ENCODE measurements around the gene ABCC4.
"Not testable (repeated sequence)": the region's sequence is repeated elsewhere in the genome, so short reads cannot be mapped to it uniquely, and the experiment has no call there.

The ABCC4 gene

DNA sequence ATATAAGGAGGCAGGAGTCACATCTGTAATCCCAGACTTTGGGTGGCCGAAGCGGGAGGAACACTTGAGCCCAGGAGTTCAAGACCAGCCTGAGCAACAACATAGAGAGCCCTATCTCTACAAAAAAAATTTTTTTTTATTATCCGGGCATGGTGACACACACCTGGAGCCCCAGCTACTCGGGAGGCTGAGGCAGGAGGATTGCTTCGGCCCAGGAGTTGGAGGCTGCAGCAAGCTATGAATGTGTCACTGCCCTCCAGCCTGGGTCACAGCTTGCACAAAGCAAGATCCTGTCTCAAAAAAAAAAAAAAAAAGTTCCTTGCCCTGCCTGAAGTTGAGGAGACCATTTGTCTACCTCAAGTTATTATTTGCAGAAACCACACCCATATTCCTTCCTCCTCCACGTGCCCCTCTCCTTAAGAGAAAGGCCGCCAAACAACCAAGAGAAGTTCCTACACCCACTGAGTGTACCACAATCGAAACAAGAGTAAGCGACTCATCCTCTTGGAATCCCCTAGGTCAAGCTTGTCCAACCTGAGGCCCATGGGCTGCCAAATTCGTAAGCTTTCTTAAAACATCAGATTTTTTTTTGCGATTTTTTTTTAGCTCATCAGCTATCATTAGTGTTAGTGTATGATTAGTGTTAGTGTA is 2.2 kb downstream of the ABCC4 start:
- no peak for DNase-seq (ENCODE audit: low spot score)

DNA sequence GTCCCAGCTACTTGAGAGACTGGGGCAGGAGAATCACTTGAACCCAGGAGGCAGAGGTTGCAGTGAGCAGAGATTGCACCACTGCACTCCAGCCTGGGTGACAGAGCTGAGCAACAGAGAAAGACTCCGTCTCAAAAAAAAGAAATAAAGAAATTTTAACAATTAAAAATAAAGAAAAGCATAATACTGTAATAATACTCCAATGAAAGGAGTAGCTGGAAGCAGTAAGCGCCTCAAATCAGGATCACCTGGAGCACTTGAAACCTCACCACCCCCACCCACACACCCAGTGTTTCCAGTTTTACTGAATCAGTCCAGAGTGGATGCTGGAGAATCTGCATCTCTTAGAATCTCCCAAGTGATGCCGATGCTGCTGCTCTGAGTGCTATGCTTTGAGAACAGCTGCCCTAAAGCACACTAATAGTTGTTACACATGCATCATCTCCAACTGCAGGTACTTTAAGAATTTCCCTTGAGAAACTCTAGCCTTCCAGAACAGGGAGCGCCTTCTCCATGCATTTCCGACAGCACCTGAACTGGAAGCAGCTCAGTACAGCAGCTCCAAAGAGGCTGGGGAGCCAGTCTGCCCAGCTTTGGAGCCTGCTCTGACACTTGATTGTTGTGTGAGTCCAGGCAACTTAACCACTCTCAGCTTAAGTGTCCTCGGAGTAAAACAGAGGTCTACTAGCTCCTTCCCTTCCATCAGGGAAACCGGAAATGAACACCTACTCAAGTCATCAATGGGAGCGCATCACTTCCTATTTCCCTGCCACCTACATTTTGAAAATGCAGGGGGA is 2.9 kb downstream of the ABCC4 start:
- no peak for DNase-seq (ENCODE audit: low spot score)

DNA sequence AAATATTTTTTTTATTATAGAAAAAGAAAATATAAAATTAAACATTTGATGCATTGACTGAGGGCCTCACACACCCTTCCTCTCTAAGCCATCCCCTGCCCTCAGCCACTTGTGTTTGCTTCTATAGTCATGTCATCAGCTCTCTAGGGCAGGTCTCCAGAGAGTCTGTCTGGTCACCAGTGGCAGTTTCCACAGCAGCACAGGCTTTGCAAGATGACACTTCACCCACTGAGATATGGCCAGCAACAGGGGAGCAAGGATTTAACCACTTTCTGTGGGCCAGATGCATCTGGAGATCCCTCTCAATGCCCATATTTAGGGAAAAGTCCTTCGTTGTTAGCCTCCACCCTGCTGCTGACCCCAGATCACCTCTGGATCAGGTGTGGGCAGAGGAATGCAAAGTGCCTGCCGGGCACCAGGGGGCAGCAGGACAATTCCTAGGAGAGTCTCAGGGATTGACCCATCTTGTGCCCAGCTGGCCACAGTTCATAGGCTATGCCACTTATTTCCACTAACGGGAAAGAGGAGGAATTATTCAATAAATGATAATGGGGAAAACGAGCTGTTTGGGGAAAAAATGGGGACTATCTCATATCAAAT is 4.8 kb downstream of the ABCC4 start:
- DNase-seq (ENCODE audit: low spot score) = no peak

DNA sequence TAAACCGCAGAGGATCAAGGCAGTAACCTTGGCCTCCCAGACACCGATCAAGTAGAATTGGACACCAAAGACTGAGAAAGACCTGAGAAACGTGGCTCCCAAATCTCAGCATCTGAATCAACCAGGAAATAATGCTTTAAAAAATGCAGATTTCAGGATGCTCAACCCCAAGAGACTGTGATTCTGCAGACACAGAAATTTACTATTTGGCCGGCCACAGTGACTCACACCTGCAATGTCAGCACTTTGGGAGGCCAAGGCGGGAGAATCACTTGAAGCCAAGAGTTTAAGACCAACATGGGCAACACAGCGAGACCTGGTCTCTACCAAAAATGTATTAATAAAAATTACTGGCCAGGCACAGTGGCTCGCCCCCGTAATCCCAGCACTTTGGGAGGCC is 6.2 kb downstream of the ABCC4 start:
- no peak for DNase-seq (ENCODE audit: low spot score)

DNA sequence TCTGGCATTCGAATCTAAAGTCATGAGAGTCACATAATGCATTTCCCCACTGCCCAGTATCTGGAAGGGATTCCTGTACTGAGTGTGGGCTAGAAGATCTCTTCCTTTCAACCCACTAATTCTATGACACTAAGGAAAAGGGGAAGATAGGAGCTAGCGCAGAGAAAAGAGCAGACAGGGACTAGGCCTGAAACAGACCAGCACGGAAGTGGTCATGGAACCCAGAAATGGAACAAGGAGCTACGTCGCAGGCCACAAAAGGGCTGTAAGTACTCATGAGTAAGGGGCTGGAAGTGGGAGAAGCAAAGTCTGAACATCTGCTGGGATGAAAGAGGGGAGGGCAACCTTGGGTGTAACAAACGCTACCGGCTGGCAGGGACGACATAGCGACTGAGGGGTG is 8.6 kb downstream of the ABCC4 start:
- DNase-seq (ENCODE audit: low spot score) = no peak

DNA sequence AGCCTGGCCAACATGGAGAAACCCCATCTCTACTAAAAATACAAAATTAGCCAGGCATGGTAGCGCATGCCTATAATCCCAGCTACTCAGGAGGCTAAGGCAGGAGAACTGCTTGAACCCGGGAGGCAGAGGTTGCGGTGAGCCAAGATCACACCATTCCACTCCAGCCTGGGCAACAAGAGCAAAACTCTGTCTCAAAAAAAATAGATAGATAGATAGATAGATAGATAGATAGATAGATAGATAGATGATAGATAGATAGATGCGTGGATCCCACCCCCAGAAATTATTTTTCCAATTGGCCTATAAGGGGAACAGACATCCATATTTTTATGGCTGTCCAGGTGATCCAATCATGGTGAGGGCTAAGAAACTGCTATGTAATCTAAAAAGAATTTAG is 11.3 kb downstream of the ABCC4 start:
- not testable (repeated sequence) for DNase-seq (ENCODE audit: low spot score)

DNA sequence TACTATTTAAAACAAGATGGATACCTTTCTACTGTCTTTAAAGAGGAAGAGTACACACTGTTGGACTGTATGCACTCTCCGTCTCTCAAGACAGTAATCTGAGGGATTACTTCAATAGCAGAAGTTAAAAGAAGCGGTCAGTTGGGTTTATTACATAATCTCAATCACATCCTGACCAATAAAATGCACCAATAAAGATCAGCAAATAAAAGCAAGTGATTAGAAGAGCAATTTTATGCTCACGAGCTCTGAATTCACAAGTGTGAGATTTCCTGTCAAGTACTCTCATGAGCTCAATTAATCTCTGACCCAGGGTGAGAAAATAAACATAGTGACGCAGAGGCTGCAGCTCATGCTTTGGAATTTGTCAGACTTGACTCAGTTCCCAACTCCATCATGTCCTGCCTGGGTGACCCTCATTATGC is 12.2 kb downstream of the ABCC4 start:
- no peak for DNase-seq (ENCODE audit: low spot score)

DNA sequence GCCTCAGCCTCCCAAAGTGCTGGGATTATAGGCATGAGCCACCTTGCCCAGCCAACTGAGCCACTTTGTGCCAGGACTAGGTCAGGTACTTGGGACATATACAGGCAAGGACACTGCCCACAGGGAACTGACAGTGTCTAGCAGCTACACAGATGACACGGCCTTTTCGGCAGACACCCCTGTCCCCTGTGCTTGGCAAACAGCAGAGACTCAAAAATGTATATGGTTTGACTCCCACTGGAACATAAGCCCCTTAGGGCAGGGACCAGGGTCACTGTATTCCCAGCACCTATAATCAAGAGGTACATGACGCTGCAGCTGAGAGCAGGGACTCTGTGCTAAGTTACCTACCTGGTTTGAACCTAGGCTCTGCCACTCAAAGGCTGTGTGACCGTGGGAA is 16.8 kb downstream of the ABCC4 start:
- DNase-seq (ENCODE audit: low spot score) = no peak

DNA sequence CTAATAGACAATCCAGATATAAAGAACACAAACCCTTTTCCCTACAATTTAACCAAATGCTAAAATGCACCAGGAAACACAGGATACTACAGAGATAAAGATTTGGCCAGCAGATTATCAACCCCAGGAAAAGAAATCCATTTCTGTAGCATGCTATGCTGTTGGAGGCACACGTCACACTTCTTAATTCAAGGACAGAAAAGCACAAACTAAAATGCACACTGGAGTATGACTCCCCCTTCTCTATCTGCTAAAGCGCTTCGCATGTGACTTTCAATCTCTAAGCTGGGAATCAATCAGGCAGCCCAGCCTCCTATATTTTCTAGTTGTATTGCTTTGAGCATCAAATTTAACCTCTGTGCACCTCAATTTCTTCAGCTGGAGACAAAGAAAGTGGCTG is 22.2 kb downstream of the ABCC4 start:
- DNase-seq (ENCODE audit: low spot score) = no peak

DNA sequence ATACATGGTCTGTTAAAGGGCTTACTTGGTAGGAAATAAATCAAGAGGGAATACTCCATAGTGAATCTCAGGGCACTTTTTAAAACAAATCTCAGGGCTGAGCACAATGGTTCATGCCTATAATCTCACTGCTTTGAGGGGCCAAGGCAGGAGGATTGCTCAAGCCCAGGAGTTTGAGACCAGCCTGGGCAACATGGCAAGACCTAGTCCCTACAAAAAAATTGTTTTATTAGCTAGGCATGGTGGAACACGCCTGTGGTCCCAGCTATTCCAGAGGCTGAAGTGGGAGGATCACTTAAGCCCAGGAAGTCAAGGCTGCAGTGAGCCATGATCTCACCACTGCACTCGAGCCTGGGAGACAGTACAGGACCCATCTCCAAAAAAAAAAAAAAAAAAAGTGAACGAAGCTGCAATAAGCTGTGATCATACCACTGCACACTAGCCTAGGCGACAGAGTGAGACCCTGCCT is 25.2 kb downstream of the ABCC4 start:
- no peak for DNase-seq (ENCODE audit: low spot score)

DNA sequence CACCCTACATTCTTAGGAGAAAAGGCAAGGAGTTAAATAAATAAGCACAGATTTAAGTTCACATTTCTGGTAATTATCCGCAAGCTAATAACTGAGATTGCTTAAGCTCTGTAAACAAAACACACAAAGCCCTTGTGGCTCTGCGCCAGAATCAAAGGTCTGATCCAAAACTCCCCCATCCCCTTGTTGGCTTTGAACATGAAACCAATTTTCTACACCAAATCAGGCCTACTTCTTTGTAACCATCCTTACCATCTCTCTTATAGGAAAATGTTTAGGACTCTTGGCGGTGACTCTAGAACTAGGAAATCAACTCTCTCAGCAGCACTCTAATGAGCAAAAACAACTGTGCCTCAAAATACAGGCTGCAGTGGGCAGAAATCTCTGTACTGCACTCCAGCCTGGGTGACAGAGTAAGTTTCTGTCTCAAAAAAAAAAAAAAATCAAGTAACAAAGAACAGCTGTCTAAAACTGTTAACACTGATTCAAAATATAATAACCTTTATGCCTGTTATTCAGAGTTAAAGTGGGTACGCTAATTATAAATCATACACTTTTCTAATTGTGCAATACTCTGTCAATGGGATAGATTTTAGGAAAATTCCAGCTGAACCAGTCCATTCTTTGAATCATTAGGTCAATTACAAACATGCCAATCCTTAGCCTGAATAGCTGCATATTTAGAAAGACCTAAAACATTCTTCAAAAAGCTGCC is 25.8 kb downstream of the ABCC4 start:
- DNase-seq (ENCODE audit: low spot score) = no peak

DNA sequence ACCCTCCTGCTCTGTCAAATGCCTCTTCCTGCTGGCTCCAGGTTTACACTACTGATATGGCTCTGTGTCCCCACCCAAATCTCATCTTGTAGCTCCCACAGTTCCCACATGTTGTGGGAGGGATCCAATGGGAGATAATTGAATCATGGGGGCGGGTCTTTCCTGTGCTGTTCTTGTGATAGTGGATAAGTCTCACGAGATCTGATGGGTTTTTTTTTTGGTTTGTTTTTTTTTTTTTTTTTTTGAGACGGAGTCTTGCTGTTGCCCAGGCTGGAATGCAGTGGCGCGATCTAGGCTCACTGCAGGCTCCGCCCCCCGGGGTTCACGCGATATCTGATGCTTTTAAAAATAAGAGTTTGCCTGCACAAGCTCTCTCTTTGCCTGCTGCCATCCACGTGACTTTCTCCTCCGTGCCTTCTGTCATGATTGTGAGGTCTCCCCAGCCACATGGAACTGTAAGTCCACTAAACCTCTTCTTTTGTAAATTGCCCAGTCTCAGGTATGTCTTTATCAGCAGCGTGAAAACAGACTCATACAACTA is 27.6 kb downstream of the ABCC4 start:
- DNase-seq (ENCODE audit: low spot score) = not testable (repeated sequence)

DNA sequence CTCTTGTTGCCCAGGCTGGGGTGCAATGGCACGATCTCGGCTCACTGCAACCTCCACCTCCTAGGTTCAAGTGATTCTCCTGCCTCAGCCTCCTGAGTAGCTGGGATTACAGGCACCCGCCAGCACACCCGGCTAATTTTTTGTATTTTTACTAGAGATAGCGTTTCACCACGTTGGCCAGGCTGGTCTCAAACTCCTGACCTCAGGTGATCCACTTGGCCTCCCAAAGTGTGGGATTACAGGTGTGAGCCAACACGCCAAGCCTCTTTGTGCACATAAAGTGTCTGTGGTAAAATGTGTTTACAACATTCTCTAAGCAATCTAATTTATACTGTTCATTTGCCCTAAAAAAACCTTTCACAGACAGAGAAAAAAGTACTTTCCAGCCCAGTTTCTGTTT is 29.2 kb downstream of the ABCC4 start:
- DNase-seq (ENCODE audit: low spot score) = not testable (repeated sequence)

DNA sequence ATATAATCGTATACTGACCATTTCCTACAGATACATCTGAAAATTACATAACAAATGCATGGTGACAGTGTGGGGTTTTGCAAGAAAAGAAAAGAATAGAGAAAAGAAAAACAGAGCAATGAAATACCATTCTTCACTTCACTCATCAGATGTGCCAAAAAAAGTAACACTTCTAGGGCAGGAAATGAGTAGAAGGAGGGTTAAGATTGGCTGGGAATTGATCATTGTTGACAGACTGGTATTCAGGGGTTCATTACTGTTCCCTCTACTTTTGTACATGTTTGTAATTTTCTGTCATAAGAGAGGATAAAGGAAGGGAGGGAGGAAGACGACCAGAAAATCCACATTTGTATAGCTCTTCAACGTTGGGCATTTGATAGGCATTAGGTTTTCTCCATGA is 31.5 kb downstream of the ABCC4 start:
- DNase-seq (ENCODE audit: low spot score) = no peak

DNA sequence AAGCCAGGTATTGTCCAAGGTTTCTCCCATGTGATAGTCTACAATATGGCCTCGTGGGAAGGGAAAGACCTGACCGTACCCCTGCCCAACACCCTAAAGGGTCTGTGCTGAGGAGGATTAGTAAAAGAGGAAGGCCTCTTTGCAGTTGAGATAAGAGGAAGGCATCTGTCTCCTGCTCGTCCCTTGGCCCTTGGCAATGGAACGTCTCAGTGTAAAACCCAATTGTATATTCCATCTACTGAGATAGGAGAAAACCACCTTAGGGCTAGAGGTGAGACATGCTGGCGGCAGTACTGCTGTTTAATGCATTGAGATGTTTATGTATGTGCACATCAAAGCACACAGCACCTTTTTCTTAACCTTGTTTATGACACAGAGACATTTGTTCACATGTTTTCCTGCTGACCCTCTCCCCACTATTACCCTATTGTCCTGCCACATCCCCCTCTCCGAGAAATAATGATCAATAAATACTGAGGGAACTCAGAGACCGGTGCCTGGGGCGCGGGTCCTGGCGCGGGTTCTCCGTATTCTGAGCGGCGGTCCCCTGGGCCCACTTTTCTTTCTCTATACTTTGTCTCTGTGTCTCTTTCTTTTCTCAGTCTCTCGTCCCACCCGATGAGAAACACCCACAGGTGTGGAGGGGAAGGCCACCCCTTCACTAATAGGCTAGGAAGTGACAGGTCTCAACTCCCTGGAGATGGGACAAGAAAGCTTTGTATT is 32.7 kb downstream of the ABCC4 start:
- not testable (repeated sequence) for DNase-seq (ENCODE audit: low spot score)

DNA sequence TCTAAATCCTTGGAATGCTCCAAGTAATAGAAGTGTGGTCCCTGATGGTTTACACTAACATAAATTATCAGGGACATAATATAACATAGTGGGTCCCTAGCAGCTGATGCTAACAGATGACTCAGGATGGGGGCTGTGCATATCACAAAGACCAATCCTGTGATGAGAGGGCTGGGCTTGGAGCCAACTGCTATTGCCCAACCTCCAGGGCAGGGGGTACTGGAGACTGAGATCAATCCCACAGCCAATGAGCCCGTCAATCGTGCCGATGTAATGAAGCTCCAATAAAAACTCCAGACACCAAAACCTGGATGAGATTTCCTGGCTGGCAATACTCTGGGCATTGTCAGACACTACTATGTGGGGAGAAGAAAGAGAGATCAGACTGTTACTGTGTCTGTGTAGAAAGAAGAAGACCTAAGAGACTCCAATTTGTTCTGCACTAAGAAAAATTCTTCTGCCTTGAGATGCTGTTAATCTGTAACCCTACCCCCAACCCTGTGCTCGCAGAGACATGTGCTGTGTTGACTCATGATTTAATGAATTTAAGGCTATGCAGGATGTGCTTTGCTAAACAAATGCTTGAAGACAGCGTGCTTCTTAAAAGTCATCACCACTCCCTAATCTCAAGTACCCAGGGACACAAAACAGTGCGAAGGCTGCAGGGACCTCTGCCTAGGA is 33.4 kb downstream of the ABCC4 start:
- DNase-seq (ENCODE audit: low spot score) = peak; percentile 9

DNA sequence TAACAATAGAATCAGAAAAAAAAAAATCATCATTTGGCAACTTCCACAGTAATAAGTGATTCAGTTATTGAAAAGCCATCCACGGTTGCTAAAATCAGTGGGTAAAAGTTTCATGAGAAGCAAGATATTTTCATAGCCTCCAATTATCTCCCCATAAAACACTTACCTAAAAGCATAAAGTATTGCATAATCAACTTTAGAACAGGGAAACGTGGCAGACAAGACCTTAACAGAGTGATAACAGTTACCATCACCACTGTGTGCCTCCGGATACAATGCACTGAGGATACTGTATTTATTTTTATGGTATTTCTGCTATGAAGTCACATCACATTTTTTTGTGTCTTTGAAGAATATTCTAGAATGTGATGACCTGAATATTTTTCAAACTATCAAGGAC is 37.0 kb downstream of the ABCC4 start:
- no peak for DNase-seq (ENCODE audit: low spot score)

DNA sequence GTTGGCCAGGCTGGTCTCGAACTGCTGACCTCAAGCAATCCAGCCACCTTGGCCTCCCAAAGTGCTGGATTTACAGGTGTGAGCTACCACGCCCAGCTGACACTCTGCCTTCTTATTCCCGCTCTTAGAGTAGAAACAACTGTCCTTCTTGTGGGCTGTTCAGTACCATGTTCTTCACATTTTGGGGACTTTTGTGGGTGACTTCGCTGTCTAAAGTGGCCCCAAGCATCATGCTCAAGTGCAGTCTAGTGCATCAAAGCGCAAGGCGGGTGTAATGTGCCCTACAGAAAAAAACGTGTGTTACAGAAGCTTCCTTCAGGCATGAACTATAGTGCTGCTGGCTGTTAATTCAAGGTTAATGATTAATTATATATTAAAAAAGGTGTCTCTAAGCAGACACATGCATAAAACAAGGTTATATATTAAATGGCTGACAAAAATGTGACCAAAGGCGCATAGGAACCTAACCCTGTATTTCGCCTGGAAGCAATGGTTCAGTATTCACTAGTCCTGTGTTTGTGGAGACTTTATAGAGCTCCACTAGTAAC is 38.3 kb downstream of the ABCC4 start:
- no peak for DNase-seq (ENCODE audit: low spot score)

DNA sequence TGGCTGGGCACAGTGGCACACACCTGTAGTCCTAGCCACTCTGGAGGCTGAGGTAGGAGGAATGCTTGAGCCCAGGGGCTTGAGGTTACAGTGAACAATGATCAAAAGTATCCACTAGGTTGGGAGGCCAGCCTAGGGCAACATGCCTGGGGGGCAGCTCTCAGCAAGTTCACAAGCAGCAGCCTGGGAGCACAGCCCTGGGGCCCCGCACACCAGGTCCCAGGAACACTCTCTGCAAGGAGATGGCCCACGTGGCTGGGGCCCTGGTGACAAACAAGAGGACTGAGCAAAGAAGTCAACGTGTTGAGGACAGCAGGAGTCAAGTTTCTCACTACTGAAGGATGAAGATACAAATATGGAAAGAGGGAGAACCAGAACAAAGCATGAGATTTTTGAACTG is 39.3 kb downstream of the ABCC4 start:
- DNase-seq (ENCODE audit: low spot score) = no peak

DNA sequence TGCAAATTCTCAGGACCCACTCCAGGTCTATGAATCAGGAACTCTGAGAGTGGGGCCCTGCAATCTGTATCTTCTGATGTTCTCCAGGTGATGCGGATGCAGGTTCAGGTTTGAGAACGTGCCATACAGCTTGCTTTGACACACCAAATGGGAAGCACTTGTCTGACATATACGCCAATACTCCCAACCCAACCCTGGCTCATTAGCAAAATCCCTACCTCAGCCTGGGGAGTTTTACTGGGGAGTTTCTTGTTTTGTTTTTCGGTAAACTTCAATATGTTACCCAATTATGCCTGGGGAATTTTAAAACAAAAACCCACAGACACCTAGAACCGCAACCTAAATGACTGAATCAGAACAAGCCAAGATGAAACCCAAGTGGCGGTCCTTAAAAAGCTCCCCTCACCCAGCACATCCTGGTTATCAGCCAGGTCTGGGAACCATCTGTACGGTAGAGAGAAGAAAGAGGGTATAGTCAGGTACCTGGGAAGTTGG is 41.2 kb downstream of the ABCC4 start:
- no peak for DNase-seq (ENCODE audit: low spot score)

All from COLO829 (cell line).